ENCODE data around the gene RIMOC1.
A peak's percentile ranks its signal among the peaks of the same experiment; 100 is the strongest.

DNA sequence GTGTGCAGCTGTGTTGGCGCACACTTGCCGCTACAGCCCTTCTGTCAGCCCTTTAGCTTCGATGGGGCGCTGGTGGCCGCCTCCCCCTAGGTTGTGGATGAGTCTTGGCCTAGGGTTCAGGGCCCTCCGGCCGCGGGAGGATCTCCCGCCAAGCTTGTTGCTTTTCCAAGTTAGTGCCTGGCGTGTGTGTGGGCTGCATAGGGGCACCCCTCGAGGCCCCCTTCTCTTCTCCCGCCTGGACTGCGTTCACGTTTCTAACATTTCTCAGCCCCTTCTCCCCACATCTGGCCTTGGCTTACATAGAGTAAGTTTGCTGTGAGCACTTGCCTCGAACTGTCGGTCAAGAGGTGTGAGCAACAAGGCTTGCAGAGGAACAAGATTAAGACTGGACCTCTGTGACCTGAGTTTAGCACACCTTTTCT, 33.5 kb upstream of the RIMOC1 start:
- TF ChIP-seq, protein P1, sequence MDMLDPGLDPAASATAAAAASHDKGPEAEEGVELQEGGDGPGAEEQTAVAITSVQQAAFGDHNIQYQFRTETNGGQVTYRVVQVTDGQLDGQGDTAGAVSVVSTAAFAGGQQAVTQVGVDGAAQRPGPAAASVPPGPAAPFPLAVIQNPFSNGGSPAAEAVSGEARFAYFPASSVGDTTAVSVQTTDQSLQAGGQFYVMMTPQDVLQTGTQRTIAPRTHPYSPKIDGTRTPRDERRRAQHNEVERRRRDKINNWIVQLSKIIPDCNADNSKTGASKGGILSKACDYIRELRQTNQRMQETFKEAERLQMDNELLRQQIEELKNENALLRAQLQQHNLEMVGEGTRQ (IDR thresholded peaks at IDR 0.05; ENCODE audit: borderline replicate concordance, low read depth, low read length) = no peak
- TF ChIP-seq YBX1 (IDR thresholded peaks at IDR 0.05) = no peak
- no peak for TF ChIP-seq BHLHE40 (IDR thresholded peaks at IDR 0.05; ENCODE audit: borderline replicate concordance in 1 of 2, low read depth in 2 of 2, low read length in 1 of 2)
- TF ChIP-seq, protein P2, sequence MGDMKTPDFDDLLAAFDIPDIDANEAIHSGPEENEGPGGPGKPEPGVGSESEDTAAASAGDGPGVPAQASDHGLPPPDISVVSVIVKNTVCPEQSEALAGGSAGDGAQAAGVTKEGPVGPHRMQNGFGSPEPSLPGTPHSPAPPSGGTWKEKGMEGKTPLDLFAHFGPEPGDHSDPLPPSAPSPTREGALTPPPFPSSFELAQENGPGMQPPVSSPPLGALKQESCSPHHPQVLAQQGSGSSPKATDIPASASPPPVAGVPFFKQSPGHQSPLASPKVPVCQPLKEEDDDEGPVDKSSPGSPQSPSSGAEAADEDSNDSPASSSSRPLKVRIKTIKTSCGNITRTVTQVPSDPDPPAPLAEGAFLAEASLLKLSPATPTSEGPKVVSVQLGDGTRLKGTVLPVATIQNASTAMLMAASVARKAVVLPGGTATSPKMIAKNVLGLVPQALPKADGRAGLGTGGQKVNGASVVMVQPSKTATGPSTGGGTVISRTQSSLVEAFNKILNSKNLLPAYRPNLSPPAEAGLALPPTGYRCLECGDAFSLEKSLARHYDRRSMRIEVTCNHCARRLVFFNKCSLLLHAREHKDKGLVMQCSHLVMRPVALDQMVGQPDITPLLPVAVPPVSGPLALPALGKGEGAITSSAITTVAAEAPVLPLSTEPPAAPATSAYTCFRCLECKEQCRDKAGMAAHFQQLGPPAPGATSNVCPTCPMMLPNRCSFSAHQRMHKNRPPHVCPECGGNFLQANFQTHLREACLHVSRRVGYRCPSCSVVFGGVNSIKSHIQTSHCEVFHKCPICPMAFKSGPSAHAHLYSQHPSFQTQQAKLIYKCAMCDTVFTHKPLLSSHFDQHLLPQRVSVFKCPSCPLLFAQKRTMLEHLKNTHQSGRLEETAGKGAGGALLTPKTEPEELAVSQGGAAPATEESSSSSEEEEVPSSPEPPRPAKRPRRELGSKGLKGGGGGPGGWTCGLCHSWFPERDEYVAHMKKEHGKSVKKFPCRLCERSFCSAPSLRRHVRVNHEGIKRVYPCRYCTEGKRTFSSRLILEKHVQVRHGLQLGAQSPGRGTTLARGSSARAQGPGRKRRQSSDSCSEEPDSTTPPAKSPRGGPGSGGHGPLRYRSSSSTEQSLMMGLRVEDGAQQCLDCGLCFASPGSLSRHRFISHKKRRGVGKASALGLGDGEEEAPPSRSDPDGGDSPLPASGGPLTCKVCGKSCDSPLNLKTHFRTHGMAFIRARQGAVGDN (IDR thresholded peaks at IDR 0.05) = no peak; the same call in 1 of the 2 replicates
- TF ChIP-seq, protein P3, sequence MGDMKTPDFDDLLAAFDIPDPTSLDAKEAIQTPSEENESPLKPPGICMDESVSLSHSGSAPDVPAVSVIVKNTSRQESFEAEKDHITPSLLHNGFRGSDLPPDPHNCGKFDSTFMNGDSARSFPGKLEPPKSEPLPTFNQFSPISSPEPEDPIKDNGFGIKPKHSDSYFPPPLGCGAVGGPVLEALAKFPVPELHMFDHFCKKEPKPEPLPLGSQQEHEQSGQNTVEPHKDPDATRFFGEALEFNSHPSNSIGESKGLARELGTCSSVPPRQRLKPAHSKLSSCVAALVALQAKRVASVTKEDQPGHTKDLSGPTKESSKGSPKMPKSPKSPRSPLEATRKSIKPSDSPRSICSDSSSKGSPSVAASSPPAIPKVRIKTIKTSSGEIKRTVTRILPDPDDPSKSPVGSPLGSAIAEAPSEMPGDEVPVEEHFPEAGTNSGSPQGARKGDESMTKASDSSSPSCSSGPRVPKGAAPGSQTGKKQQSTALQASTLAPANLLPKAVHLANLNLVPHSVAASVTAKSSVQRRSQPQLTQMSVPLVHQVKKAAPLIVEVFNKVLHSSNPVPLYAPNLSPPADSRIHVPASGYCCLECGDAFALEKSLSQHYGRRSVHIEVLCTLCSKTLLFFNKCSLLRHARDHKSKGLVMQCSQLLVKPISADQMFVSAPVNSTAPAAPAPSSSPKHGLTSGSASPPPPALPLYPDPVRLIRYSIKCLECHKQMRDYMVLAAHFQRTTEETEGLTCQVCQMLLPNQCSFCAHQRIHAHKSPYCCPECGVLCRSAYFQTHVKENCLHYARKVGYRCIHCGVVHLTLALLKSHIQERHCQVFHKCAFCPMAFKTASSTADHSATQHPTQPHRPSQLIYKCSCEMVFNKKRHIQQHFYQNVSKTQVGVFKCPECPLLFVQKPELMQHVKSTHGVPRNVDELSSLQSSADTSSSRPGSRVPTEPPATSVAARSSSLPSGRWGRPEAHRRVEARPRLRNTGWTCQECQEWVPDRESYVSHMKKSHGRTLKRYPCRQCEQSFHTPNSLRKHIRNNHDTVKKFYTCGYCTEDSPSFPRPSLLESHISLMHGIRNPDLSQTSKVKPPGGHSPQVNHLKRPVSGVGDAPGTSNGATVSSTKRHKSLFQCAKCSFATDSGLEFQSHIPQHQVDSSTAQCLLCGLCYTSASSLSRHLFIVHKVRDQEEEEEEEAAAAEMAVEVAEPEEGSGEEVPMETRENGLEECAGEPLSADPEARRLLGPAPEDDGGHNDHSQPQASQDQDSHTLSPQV (IDR thresholded peaks at IDR 0.05) = no peak
- TF ChIP-seq MTA3 (IDR thresholded peaks at IDR 0.05; ENCODE audit: borderline replicate concordance, low read length) = no peak
- TF ChIP-seq, protein P4, sequence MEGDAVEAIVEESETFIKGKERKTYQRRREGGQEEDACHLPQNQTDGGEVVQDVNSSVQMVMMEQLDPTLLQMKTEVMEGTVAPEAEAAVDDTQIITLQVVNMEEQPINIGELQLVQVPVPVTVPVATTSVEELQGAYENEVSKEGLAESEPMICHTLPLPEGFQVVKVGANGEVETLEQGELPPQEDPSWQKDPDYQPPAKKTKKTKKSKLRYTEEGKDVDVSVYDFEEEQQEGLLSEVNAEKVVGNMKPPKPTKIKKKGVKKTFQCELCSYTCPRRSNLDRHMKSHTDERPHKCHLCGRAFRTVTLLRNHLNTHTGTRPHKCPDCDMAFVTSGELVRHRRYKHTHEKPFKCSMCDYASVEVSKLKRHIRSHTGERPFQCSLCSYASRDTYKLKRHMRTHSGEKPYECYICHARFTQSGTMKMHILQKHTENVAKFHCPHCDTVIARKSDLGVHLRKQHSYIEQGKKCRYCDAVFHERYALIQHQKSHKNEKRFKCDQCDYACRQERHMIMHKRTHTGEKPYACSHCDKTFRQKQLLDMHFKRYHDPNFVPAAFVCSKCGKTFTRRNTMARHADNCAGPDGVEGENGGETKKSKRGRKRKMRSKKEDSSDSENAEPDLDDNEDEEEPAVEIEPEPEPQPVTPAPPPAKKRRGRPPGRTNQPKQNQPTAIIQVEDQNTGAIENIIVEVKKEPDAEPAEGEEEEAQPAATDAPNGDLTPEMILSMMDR (IDR thresholded peaks at IDR 0.05 in 2 of 3, conservative IDR thresholded peaks at IDR 0.05 in 1 of 3; ENCODE audit: control insufficient read depth in 2 of 3, extremely low read depth in 1 of 3, insufficient read depth in 1 of 3, low read depth in 3 of 3, low read length in 3 of 3) = no peak
- TF ChIP-seq GATAD2B (conservative IDR thresholded peaks at IDR 0.05; ENCODE audit: low read depth) = no peak
- TF ChIP-seq YY1 (IDR thresholded peaks at IDR 0.05; ENCODE audit: low read depth, low read length) = no peak
- no peak for TF ChIP-seq RBBP5 (conservative IDR thresholded peaks at IDR 0.05)
- peak; percentile 63; the same call in 1 of the 2 replicates for TF ChIP-seq POLR2A (IDR thresholded peaks at IDR 0.05; ENCODE audit: low read depth, low read length)
- TF ChIP-seq RELA (IDR thresholded peaks at IDR 0.05; ENCODE audit: borderline replicate concordance, partially characterized antibody) = no peak
